SK-N-SH (cell line): ENCODE measurements around the gene OTOG. TPM values are rescaled to one million over a fixed set of nuclear protein-coding genes. Genes with fewer than 3 reads are reported as not detected.

Source experiments
- CTCF ChIA-PET: fragments of 300-600, 350-600 bp; formaldehyde crosslinking; extraction: SDS; loops from one replicate; lab custom pipeline; 2021; lab: Yijun Ruan, JAX
- POLR2A ChIA-PET: fragments of 350-600 bp; sonication (Branson Sonifier 250); formaldehyde crosslinking; extraction: SDS; loops from one replicate; lab custom pipeline; 2020; ENCODE audit warnings: antibody characterized with exemption, inconsistent platforms; lab: Yijun Ruan, JAX
- DNase-seq: peaks from one replicate; pipeline ENCODE4 v3.0.0; 2012
- H2AFZ ChIP-seq: fragments of 200-600 bp; sonication (generic); 2 replicates; pipeline ENCODE4 v1.8.1; 2016; ENCODE audit warnings: antibody characterized with exemption, mild to moderate bottlenecking, low read depth
- H3F3A ChIP-seq: fragments of 200-600 bp; sonication (generic); replicated peaks from 2 replicates; pipeline ENCODE3; 2016; ENCODE audit warnings: antibody characterized with exemption, mild to moderate bottlenecking; ENCODE audit not compliant: insufficient read depth
- H3K27ac ChIP-seq, 2 experiments: fragments of 200-500 bp in 1 of 2; fragments of 200-600 bp in 1 of 2; sonication (Bioruptor generic) in 1 of 2; sonication (generic), shearing (Covaris generic) in 1 of 2; 2 replicates each; pipeline versions ENCODE4 v1.5.1 to v1.6.1; 2014 to 2016; ENCODE audit warnings: low read depth in 2 of 2, inconsistent platforms in 1 of 2, low read length in 1 of 2, mild to moderate bottlenecking in 1 of 2, mixed read lengths in 1 of 2
- H3K27me3 ChIP-seq: fragments of 200-600 bp; sonication (generic), shearing (Covaris generic); 2 replicates; pipeline ENCODE4 v1.6.1; 2016; ENCODE audit warnings: mixed run types; ENCODE audit not compliant: insufficient read depth
- H3K36me3 ChIP-seq, 2 experiments: fragments of 200-500 bp in 1 of 2; fragments of 200-600 bp in 1 of 2; sonication (Bioruptor generic) in 1 of 2; sonication (generic) in 1 of 2; replicated peaks in 1 of 2; 2 replicates each; pipeline versions ENCODE3 to v1.5.1; 2014 to 2016; ENCODE audit warnings: low read length in 1 of 2, mild to moderate bottlenecking in 1 of 2; ENCODE audit not compliant: insufficient read depth in 2 of 2, control insufficient read depth in 1 of 2
- H3K4me1 ChIP-seq, 2 experiments: fragments of 200-500 bp in 1 of 2; fragments of 200-600 bp in 1 of 2; sonication (Bioruptor generic) in 1 of 2; sonication (generic), shearing (Covaris generic) in 1 of 2; 2 replicates each; pipeline versions ENCODE4 v1.5.1 to v1.6.1; 2014 to 2016; ENCODE audit warnings: low read depth in 1 of 2, low read length in 1 of 2, mixed run types in 1 of 2; ENCODE audit not compliant: insufficient read depth in 2 of 2, control insufficient read depth in 1 of 2
- H3K4me2 ChIP-seq: fragments of 200-600 bp; sonication (generic), shearing (Covaris generic); 2 replicates; pipeline ENCODE4 v1.6.1; 2017; ENCODE audit warnings: mixed run types
- H3K4me3 ChIP-seq, 2 experiments: fragments of 200-500 bp in 1 of 2; fragments of 200-600 bp in 1 of 2; sonication (Bioruptor generic) in 1 of 2; sonication (generic), shearing (Covaris generic) in 1 of 2; 2 replicates each; pipeline versions ENCODE4 v1.5.1 to v1.8.1; 2014 to 2016; ENCODE audit warnings: low read depth in 2 of 2, inconsistent platforms in 1 of 2, low read length in 1 of 2, mild to moderate bottlenecking in 1 of 2, mixed read lengths in 1 of 2, moderate library complexity in 1 of 2
- H3K79me2 ChIP-seq: fragments of 200-600 bp; sonication (generic); 2 replicates; pipeline ENCODE4 v1.8.1; 2017; ENCODE audit warnings: mild to moderate bottlenecking; ENCODE audit not compliant: insufficient read depth
- H3K9ac ChIP-seq: fragments of 200-600 bp; sonication (generic); 2 replicates; pipeline ENCODE4 v1.6.1; 2017; ENCODE audit warnings: mixed run types
- H3K9me2 ChIP-seq: fragments of 200-600 bp; sonication (generic); 2 replicates; pipeline ENCODE4 v1.6.1; 2017; ENCODE audit warnings: mixed run types
- H3K9me3 ChIP-seq: fragments of 200-600 bp; sonication (generic); 2 replicates; pipeline ENCODE4 v1.6.1; 2017; ENCODE audit warnings: mixed run types, mild to moderate bottlenecking, moderate library complexity
- H4K20me1 ChIP-seq: fragments of 200-600 bp; sonication (generic); 2 replicates; pipeline ENCODE4 v1.6.1; 2017; ENCODE audit warnings: mild to moderate bottlenecking, mixed run types; ENCODE audit not compliant: insufficient read depth
- FOSL2 ChIP-seq: IDR thresholded peaks from 2 replicates; pipeline ENCODE4 v1.4.0; 2012; ENCODE audit warnings: low read depth, mild to moderate bottlenecking, moderate library complexity, borderline replicate concordance
- FOXJ3 ChIP-seq: sonication (generic); formaldehyde crosslinking; IDR thresholded peaks from 2 replicates; pipeline ENCODE4 v1.5.1; 2020; ENCODE audit warnings: mild to moderate bottlenecking, missing genetic modification reagents
- FOXM1 ChIP-seq: IDR thresholded peaks from 2 replicates; pipeline ENCODE4 v1.4.0; 2012; ENCODE audit warnings: low read depth, mild to moderate bottlenecking
- GATA2 ChIP-seq: sonication (generic); formaldehyde crosslinking; IDR thresholded peaks from 2 replicates; pipeline ENCODE4 v1.5.0; 2020; ENCODE audit warnings: mild to moderate bottlenecking, missing genetic modification reagents
- IRF3 ChIP-seq: fragments of 150-350 bp; IDR thresholded peaks from 2 replicates; pipeline ENCODE4 v1.6.1; 2016; ENCODE audit warnings: mild to moderate bottlenecking, low read depth, low read length
- MEF2A ChIP-seq: IDR thresholded peaks from 2 replicates; pipeline ENCODE4 v1.4.0; 2012; ENCODE audit warnings: low read depth, borderline replicate concordance
- NRF1 ChIP-seq: IDR thresholded peaks from 2 replicates; pipeline ENCODE4 v1.6.1; 2012; ENCODE audit warnings: low read depth, mild to moderate bottlenecking, low read length
- POLR2AphosphoS5 ChIP-seq: IDR thresholded peaks from 2 replicates; pipeline ENCODE4 v1.6.1; 2012; ENCODE audit warnings: low read depth, low read length
- RCOR1 ChIP-seq: fragments of 150-350 bp; IDR thresholded peaks from 2 replicates; pipeline ENCODE4 v1.6.1; 2017; ENCODE audit warnings: antibody characterized with exemption, low read length
- RXRA ChIP-seq: IDR thresholded peaks from 2 replicates; pipeline ENCODE4 v1.4.0; 2012; ENCODE audit warnings: low read depth, mild to moderate bottlenecking, borderline replicate concordance
- SMC3 ChIP-seq: IDR thresholded peaks from 2 replicates; pipeline ENCODE4 v1.6.1; 2012; ENCODE audit warnings: low read depth, low read length, improper control_type of control experiment
- TEAD4 ChIP-seq: IDR thresholded peaks from 2 replicates; pipeline ENCODE4 v1.4.0; 2012; ENCODE audit warnings: mild to moderate bottlenecking, borderline replicate concordance; ENCODE audit not compliant: insufficient read depth
- WGBS: methylation state at CpG from one replicate; pipeline ENCODE4 v1.1.6; 2017; ENCODE audit warnings: low lambda C conversion rate; 5-methylcytosine and 5-hydroxymethylcytosine counted together
- polyA plus RNA-seq, 3 experiments: library from polyadenylated mRNA; depleted of rRNA; stranded (reverse); fragments of >200 nt; gene quantifications; 2 replicates each; pipeline ENCODE4 v1.2.3, GENCODE V29; 2012
- TF ChIP-seq, protein P1 (sequence below): fragments of 150-350 bp; IDR thresholded peaks from 2 replicates; pipeline ENCODE4 v1.6.1; 2017; ENCODE audit warnings: antibody characterized with exemption, low read length, low read depth, borderline replicate concordance
- TF ChIP-seq, protein P2 (sequence below): IDR thresholded peaks from 2 replicates; pipeline ENCODE4 v1.6.1; 2012; ENCODE audit warnings: mild to moderate bottlenecking, low read depth, low read length, moderate library complexity

The OTOG gene
- polyA plus RNA-seq, 1 of the 3 experiments (the other 2 are of a cell fraction), result not detected

DNA sequence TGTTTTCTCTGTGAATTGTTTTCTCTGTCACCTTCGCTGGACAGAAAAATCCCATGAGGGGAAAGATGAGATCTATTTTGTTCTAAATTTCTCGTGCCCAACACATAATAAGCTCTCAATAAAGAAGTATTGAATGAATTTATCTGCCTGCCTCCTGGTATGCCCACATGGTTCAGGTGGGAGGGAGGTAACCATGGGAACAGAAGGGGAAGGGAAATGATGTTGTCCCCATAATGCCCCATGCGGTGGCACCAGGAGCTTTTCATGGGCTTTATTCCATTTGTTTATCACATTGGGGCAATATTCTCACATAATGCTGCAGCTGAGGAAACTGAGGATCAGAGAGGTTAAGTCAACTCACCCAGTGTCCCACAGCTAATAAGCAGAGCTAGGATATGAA lies 11.6 kb upstream of the OTOG start:
- TF ChIP-seq SMC3 (no peak), FOSL2 (no peak), GATA2 (CRISPR knock-in tag) (no peak), POLR2AphosphoS5 (no peak), MEF2A (no peak), IRF3 (no peak), TEAD4 (no peak)
- WGBS, result 67% methylated on average over 3 of the region's 3 CpGs
- DNase-seq, result no peak
- Histone ChIP-seq H3K9ac (no peak overlapping the region), H3K27me3 (no peaks in the 10 kb centered on the region; the same call in 1 of the 2 replicates), H3K4me2 (no peak overlapping the region), H2AFZ (no peak overlapping the region), H3K27ac (no peak overlapping the region), H3F3A (no peaks in the 10 kb centered on the region), H4K20me1 (no peaks in the 10 kb centered on the region), H3K9me3 (no peaks in the 10 kb centered on the region), H3K9me2 (no peaks in the 10 kb centered on the region), H3K4me1 (no peaks in the 10 kb centered on the region), H3K79me2 (no peaks in the 10 kb centered on the region), H3K4me3 (no peak overlapping the region), H3K36me3 (no peaks in the 10 kb centered on the region)
- CTCF ChIA-PET, result interaction anchor here (28.1 to 45.6 kb wide), 2 partner anchors 28 to 149 kb away, joined by 499 to 1101 read pairs; partner anchors contain the start of gene KCNJ11
- POLR2A ChIA-PET, result no interaction called here

DNA sequence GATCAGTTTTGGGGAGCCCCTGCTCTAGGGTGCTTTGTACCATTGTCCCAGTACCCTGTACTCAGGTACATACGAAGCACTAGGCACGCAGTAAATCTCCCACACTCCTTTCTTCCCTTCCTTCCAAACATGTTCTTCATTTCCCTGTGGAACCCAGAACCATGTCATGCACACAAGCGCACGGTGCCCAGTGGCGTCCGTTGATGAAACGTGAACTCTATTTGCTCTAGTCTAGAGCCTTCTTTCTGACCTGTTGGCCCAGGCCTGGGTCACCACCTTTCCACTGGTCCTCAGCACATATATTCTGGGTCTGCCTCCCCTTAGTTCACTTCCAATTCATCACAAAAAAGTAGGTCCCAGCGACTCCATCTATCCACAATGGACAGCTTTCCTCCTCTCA lies 9.8 kb upstream of the OTOG start:
- H3K36me3 ChIP-seq, result no peaks in the 10 kb centered on the region
- TF ChIP-seq, protein P1, sequence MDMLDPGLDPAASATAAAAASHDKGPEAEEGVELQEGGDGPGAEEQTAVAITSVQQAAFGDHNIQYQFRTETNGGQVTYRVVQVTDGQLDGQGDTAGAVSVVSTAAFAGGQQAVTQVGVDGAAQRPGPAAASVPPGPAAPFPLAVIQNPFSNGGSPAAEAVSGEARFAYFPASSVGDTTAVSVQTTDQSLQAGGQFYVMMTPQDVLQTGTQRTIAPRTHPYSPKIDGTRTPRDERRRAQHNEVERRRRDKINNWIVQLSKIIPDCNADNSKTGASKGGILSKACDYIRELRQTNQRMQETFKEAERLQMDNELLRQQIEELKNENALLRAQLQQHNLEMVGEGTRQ, result no peak
- TF ChIP-seq NRF1 (no peak), POLR2AphosphoS5 (no peak)
- ChIA-PET POLR2A (no interaction called here), CTCF (interaction anchor here (1.0 to 28.1 kb wide), 2 partner anchors 9 to 30 kb away, joined by 4 to 499 read pairs; no protein-coding TSS in a partner anchor)
- no peaks in the 10 kb centered on the region for H3K9me3 ChIP-seq
- no peaks in the 10 kb centered on the region for H3K79me2 ChIP-seq
- H3K9ac ChIP-seq, result no peak overlapping the region
- H4K20me1 ChIP-seq, result no peaks in the 10 kb centered on the region
- no peaks in the 10 kb centered on the region; the same call in 1 of the 2 replicates for H3K27me3 ChIP-seq
- H3K4me3 ChIP-seq, result no peak overlapping the region
- no peaks in the 10 kb centered on the region for H3F3A ChIP-seq
- H2AFZ ChIP-seq, result no peak overlapping the region
- H3K9me2 ChIP-seq, result no peaks in the 10 kb centered on the region
- H3K27ac ChIP-seq, result no peak overlapping the region
- H3K4me2 ChIP-seq, result no peak overlapping the region
- no peak for DNase-seq
- H3K4me1 ChIP-seq, result no peaks in the 10 kb centered on the region
- 64% methylated on average over 8 of the region's 8 CpGs for WGBS

DNA sequence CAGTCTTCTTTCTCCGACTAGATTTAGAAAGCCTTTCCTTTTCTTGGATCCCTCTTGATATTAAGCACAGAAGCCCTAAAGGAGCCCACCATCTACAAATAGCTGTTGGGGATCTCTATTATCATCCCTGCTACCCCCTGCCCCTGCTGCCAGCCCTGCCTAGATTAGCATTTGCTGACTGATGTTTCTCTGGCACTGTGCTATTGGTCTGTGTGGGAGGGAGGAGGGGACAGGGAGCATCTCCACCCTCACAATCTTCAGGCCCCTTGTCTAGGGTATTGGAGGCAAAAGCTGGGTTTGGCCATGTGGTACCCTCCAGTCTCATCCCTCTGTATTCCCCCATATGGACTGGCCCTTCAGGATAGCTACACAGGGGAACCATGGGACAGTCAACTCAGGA lies 9.0 kb upstream of the OTOG start:
- no peak for DNase-seq
- no peaks in the 10 kb centered on the region for H3K79me2 ChIP-seq
- TF ChIP-seq SMC3, result no peak
- TF ChIP-seq, protein P2, sequence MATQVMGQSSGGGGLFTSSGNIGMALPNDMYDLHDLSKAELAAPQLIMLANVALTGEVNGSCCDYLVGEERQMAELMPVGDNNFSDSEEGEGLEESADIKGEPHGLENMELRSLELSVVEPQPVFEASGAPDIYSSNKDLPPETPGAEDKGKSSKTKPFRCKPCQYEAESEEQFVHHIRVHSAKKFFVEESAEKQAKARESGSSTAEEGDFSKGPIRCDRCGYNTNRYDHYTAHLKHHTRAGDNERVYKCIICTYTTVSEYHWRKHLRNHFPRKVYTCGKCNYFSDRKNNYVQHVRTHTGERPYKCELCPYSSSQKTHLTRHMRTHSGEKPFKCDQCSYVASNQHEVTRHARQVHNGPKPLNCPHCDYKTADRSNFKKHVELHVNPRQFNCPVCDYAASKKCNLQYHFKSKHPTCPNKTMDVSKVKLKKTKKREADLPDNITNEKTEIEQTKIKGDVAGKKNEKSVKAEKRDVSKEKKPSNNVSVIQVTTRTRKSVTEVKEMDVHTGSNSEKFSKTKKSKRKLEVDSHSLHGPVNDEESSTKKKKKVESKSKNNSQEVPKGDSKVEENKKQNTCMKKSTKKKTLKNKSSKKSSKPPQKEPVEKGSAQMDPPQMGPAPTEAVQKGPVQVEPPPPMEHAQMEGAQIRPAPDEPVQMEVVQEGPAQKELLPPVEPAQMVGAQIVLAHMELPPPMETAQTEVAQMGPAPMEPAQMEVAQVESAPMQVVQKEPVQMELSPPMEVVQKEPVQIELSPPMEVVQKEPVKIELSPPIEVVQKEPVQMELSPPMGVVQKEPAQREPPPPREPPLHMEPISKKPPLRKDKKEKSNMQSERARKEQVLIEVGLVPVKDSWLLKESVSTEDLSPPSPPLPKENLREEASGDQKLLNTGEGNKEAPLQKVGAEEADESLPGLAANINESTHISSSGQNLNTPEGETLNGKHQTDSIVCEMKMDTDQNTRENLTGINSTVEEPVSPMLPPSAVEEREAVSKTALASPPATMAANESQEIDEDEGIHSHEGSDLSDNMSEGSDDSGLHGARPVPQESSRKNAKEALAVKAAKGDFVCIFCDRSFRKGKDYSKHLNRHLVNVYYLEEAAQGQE, result no peak
- no peak for TF ChIP-seq TEAD4
- TF ChIP-seq FOXJ3 (CRISPR knock-in tag), result no peak
- TF ChIP-seq, protein P1, result no peak
- TF ChIP-seq FOXM1, result no peak
- no peak for TF ChIP-seq NRF1
- TF ChIP-seq RXRA, result no peak
- TF ChIP-seq RCOR1, result no peak

More for the DNA sequence above, 9.0 kb upstream of the OTOG start:
- Histone ChIP-seq H2AFZ (no peak overlapping the region), H4K20me1 (no peaks in the 10 kb centered on the region), H3K4me3 (no peak overlapping the region), H3K4me2 (no peak overlapping the region), H3K4me1 (no peaks in the 10 kb centered on the region), H3K9ac (no peak overlapping the region), H3F3A (no peaks in the 10 kb centered on the region), H3K36me3 (no peaks in the 10 kb centered on the region), H3K27ac (no peak overlapping the region), H3K9me3 (no peaks in the 10 kb centered on the region), H3K27me3 (no peaks in the 10 kb centered on the region; the same call in 1 of the 2 replicates), H3K9me2 (no peaks in the 10 kb centered on the region)
- ChIA-PET CTCF (interaction anchor here (2.7 to 28.1 kb wide), 2 partner anchors 10 to 31 kb away, joined by 9 to 499 read pairs; no protein-coding TSS in a partner anchor), POLR2A (no interaction called here)
- 88% methylated on average over 1 of the region's 1 CpG for WGBS
